ENCODE data around the gene HCN2.
A peak's percentile ranks its signal among the peaks of the same experiment; 100 is the strongest.

HCN2 gene

DNA sequence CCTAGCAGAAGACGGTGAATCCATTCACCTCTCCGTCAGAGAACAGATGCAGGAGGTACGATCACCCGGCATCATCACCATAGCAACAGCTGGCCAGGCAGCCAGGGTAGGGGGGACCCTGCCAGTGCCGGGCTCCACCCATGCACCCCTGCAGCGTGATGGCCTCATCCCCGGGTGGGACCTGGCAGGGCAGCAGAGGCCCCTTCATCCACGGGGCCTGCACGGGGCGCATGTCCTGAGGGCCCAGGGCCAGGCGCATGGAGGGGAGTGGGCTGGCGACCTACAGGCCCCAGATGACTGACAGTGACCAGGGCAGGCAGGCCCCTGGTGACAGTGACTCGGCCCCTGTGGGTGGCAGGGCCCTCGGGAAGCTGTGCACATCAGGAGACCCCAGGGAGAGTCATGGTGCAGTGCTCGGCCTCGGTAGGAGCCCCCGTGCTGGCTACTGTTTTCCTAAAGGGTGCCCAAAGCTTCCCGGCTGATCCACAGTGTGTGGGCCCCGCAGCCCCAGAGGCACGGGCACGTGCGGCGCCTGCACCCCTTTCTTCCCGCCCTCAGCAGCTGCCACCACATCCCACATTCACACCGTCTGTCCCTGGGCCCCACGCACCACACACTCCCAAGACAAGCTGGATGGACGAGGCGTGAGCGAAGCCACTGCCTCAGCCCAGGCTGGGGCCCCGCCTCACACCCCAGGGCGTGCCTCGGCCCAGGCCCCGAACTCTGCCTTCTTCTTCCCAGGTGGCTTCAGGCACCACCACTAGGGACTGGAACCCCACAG, 68.6 kb downstream of the HCN2 start:
- no peak for DNase-seq

DNA sequence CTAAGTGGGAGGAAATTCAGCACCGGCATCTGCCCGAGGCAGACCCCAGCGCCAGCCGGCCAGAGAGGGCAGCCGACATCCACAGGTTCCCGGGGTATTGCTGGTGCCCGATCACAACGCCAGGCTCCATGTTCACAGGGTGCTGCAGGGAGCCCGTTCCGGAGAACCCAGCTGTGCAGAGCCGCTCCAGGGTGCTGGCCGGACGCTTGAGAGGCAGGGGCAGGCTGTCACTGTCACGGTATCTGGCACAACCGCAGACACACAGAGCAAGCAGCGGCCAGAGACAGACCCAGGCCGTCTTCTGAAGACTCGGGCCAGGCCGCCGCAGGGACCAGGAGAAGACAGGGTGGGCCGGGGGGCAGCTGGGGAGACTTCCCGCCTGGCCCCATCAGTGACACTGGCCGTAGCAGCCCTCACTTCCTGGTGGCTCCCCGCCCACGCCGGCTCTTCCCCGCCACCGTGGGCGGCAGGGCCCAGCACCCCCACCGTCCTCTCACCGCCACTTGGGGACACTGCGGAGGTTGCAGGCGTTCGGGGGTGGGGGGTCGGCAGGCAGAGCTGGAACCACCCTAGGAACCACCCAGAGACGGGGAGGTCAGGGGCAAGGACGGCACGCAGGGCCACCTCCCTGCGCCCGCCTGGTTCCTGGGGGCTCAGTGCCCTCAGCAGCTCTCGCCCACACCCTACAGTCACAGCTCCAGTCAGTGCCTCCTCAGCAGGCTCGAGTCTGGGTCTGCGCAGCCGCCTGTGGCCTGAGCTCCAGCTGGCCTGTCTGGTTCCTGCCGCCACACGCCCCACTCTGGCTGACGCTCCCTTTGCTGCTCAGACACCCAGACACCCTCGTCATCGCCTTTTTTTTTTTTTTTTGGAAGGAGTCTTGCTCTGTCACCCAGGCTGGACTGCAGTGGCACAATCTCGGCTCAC, 69.5 kb downstream of the HCN2 start:
- peak; percentile 61 for DNase-seq

GRCh38 chr19:660793-661426, 71.2 kb downstream of the HCN2 start:
- no peak for DNase-seq

GRCh38 chr19:661427-662196, 71.9 kb downstream of the HCN2 start:
- peak; percentile 73 for DNase-seq

GRCh38 chr19:662207-662961, 72.7 kb downstream of the HCN2 start:
- peak; percentile 81 for DNase-seq

- peak; percentile 96 for DNase-seq
These were observed 73.4 kb downstream of the HCN2 start, which contains the start of gene RNF126 for GRCh38 chr19:662962-663681. TSS of gene RNF126 (minus strand) at chr19:663214. CDS start at chr19:663121, 93 bp downstream.

DNA sequence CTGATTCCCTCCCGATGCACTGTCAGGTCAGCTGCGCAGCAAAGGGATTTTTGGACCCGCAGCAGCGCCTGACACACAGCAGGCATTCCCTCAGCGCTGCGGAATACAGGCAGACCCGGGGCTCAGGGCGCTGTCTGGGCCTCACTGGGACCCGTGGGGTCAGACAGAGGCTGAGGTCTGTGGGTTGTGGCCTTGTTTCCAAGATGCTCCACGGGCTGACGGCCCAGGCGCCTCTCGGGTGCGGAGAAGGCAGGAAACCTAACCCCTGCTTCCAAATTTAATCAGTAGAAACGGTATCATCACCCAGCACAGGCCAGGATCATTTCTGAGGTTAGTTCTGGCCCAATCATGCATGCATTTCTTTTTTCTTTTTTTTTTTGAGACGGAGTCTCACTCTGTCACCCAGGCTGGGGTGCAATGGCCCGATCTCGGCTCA, 74.0 kb downstream of the HCN2 start:
- DNase-seq, result no peak

DNA sequence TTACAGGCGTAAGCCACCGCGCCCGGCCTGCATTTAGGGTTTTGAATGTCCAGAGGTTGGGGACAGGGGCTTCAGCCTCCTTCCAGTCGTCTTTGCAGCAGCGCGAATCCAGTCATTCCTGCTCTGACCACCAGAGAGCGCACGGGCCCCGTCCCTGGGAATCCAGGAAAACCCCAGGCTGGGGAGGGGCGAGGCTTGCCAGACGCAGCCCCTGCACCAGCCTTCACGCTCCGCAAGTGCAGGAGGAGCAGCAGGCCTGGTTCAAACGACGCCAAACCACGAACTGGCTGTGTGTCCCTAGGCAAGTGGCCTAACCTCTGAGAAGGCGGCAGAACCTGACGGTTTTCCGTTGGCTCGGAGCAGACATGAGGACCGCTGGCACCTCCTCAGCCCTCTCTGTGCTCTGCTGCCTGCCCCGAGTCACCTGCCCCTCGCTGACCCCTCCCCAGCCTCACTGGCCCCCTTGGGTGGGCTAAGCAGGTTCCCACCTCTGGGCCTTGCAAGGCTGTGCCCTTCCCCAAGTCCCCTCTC, 75.3 kb downstream of the HCN2 start:
- peak; percentile 86 for DNase-seq
